Heart left ventricle (tissue), 16 donors: ENCODE results near the gene TMEM121B. TPM values are rescaled to one million over a fixed set of nuclear protein-coding genes. Genes with fewer than 3 reads are reported as not detected.
A peak's percentile ranks its signal among the peaks of the same experiment; 100 is the strongest.

Experiments used
- ATAC-seq, 4 donors: fragments of 200-7000 bp; cut with Tn5 transposase; one replicate each; pipeline ENCODE4 v1.9.1; 2020 to 2022; ENCODE audit warnings: moderate library complexity in 4 of 4, mild to moderate bottlenecking in 3 of 4, moderate number of reproducible peaks in 1 of 4
- DNase-seq, 5 donors: peaks; one replicate each; pipeline ENCODE4 v3.0.0-alpha.2; 2020
- H3K27ac ChIP-seq, 12 donors: fragments of 200-600 bp; sonication (generic) in 4 of 12; one replicate each; pipeline versions ENCODE4 v1.5.0 to v1.8.0; 2016 to 2022; ENCODE audit warnings: mild to moderate bottlenecking in 2 of 12
- H3K27me3 ChIP-seq, 9 donors: fragments of 200-600 bp; sonication (generic) in 2 of 9; one replicate each; pipeline versions ENCODE4 v1.5.1 to v1.8.0; 2016 to 2022; ENCODE audit warnings: mild to moderate bottlenecking in 3 of 9
- H3K36me3 ChIP-seq, 9 donors: fragments of 200-600 bp; sonication (generic) in 2 of 9; one replicate each; pipeline versions ENCODE4 v1.5.0 to v1.8.0; 2018 to 2022; ENCODE audit warnings: mild to moderate bottlenecking in 2 of 9
- H3K4me1 ChIP-seq, 12 donors: fragments of 200-600 bp; sonication (generic) in 4 of 12; one replicate each; pipeline versions ENCODE4 v1.5.0 to v1.8.0; 2016 to 2022; ENCODE audit warnings: mild to moderate bottlenecking in 3 of 12
- H3K4me3 ChIP-seq, 12 donors: fragments of 200-600 bp; sonication (generic) in 4 of 12; one replicate each; pipeline versions ENCODE4 v1.5.0 to v1.8.0; 2017 to 2022; ENCODE audit warnings: mild to moderate bottlenecking in 9 of 12, moderate library complexity in 4 of 12
- H3K9me3 ChIP-seq, 12 donors: fragments of 200-600 bp; sonication (generic) in 4 of 12; one replicate each; pipeline versions ENCODE4 v1.5.0 to v1.8.0; 2016 to 2022; ENCODE audit warnings: mild to moderate bottlenecking in 1 of 12
- POLR2A ChIP-seq, 2 donors: fragments of 450-650 bp; IDR thresholded peaks; one replicate each; pipeline ENCODE4 v1.6.1; 2017; ENCODE audit warnings: antibody characterized with exemption in 2 of 2, mild to moderate bottlenecking in 2 of 2, moderate library complexity in 2 of 2
- WGBS, 4 donors: extraction: QIAGEN DNeasy Blood & Tissue Kit in 2 of 4; methylation state at CpG; one replicate each; pipeline versions ENCODE4 v1.1.5 to v1.1.7; 2013 to 2018; 5-methylcytosine and 5-hydroxymethylcytosine counted together
- intact Hi-C, 10 donors: fragments of 100-400 bp; cut with DNase I; formaldehyde crosslinking; loops; one replicate each; pipeline versions ENCODE4 v1.11.1 to v1.14.2; 2022
- polyA plus RNA-seq, 2 donors: library from polyadenylated mRNA; stranded (reverse); fragments of 200-250 nt; gene quantifications; one replicate each; pipeline ENCODE4 v1.2.3, GENCODE V29; 2013
- total RNA-seq, 9 donors: library from RNA; depleted of rRNA in 2 of 9; stranded (reverse); fragments of >200 nt in 2 of 9; fragmentation: NEBNext Ultra II Directional in 3 of 9; extraction: Animal tissue kit (Norgen Biotek cat#: 25700) in 3 of 9; gene quantifications; one replicate each; pipeline versions ENCODE4 v1.1.0 to v1.2.4, GENCODE V29; 2016 to 2023
- TF ChIP-seq, protein P1 (sequence below), 12 donors: fragments of 200-600 bp; sonication (generic) in 4 of 12; IDR thresholded peaks; one replicate each; pipeline versions ENCODE4 v1.5.0 to v1.8.0; 2018 to 2022; ENCODE audit warnings: antibody characterized with exemption in 12 of 12, mild to moderate bottlenecking in 5 of 12
- donor health status: ischemic (EF 13 %, LVEDD 7.1; RV severe dilation, severe dysfunction).
- donor health status: healthy with polysubstance abuse.
- donor health status: DM: no; HTN: yes; CAD: no.
- donor health status: DM: no; HTN: no; CAD: no.
- donor health status: ischemic (EF 25% LVEDD 6.9; RV normal size, moderate dysfunction).
- donor health status: ischemic (EF 25% LVEDD 5.7; RV mildly dilated, moderate dysfunction).
- donor health status: healthy.
- donor health status: DM: yes; HTN: yes; CAD: no.
- donor health status: ischemic (EF 35%, LVEDD 5.7; RV mildly dilated, moderate dysfunction).
- donor health status: nonischemic (EF 11% LVEDD 7.7; RV severe dilation, severe dysfunction).
- donor health status: DM: yes; HTN: yes; CAD: no.
- donor health status: PGD.
- donor health status: ischemic (EF 29% LVEDD 5.4; RV normal size, mild dysfunction).
- donor health status: nonischemic (EF 23%, LVEDD 6.1; RV moderate dilation, normal function).

Gene TMEM121B
- total and polyA plus RNA-seq, 11 donors, result 0.49 to 3.3 (median 1.7) TPM

DNA sequence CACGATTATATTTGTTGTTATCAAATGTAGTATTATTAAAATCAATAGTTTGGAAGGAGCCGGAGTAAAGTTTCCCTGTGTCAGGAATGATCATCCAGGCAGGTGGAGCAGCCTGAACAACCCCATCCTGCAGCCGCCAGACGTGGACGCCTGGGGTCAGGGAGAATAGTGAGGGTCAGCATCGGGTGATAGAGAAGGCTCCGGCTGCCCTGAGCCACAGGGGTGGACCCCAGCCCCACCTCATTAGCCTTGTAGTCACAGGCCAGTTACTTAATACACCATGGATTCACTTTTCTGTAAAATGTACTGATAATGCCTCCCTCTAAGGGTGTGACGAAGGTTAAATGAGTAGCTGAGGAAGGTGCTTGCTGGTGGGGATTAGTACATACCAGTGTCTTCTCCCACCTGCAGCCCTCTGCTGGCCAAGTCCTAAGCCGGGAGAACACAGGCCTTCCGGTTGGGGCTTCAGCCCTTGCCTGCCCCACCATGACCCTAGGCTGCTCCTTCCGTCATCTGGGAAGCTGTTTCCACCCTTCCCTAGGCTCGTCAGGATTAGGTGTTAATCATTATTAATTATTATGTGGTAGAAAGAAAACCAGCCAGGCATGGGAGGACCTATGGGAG, 14.9 kb downstream of the TMEM121B start:
- H3K4me1 ChIP-seq, result peaks cover 0 to 62% (median 0%) of the 10 kb centered on the region in 12 donors
- intact Hi-C loops, result no loop called here
- H3K27ac ChIP-seq, result peak overlapping the region in 2 of 12 donors; percentile 37 to 88

DNA sequence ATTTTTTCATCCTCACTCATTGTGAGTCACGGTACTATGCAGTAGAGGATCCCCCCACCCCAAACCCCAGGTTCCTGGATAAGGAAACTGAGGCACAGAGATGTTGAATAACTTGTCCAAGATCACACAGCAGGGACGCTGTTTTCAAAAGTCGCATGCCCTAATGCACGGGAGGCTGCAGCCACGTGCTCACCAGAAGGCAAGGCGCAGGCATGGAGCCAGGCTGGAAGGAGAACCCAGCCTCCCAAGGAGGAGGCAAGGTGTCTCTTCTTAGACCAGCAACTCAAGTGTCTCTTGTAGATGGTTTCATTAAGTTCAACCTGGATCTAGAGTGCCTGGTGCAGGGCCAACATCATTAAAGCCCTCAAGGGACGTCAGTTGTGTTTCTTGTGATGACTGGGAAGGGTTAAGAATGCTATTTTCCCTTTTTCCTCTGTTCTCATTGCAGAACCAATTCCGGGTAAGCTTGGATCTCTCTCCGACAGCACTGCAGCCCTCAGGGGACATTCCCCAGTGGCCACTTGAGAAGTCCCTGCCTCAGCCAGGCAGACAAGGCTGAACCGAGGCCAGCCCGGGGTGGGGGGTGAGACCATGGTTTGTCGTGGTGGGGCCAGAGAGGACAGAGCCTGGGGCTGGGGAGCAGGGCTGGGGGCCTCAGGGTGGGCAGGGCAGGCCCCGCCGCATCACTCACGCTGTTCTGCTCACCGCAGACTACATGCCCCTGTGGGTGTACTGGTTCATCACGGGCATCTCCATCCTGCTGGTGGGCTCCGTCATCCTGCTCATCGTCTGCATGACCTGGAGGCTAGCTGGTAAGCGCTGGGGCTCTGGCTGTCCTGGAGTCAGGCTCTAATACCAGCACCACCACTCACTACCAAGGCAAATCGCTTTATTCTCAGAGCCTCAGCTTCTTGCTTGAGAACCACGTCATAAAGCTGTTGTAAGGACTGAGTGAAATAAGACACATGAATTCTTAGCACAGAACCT, 15.7 kb downstream of the TMEM121B start:
- intact Hi-C loops, result no loop called here
- no peak for DNase-seq
- Histone ChIP-seq H3K9me3 (no peaks in the 10 kb centered on the region), H3K27me3 (no peaks in the 10 kb centered on the region), H3K27ac (peak overlapping the region in 1 of 12 donors; percentile 88), H3K4me1 (peaks cover 0 to 70% (median 0%) of the 10 kb centered on the region in 12 donors), H3K36me3 (peaks cover 0 to 91% (median 85%) of the 10 kb centered on the region in 9 donors), H3K4me3 (no peak overlapping the region)
- WGBS, 4 donors, result 77 to 84% (median 79%) methylated on average over 22 of the region's 22 CpGs
- no peak for TF ChIP-seq POLR2A (IDR thresholded peaks at IDR 0.05)
- TF ChIP-seq, protein P1, sequence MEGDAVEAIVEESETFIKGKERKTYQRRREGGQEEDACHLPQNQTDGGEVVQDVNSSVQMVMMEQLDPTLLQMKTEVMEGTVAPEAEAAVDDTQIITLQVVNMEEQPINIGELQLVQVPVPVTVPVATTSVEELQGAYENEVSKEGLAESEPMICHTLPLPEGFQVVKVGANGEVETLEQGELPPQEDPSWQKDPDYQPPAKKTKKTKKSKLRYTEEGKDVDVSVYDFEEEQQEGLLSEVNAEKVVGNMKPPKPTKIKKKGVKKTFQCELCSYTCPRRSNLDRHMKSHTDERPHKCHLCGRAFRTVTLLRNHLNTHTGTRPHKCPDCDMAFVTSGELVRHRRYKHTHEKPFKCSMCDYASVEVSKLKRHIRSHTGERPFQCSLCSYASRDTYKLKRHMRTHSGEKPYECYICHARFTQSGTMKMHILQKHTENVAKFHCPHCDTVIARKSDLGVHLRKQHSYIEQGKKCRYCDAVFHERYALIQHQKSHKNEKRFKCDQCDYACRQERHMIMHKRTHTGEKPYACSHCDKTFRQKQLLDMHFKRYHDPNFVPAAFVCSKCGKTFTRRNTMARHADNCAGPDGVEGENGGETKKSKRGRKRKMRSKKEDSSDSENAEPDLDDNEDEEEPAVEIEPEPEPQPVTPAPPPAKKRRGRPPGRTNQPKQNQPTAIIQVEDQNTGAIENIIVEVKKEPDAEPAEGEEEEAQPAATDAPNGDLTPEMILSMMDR (IDR thresholded peaks at IDR 0.05), result no peak
- ATAC-seq, result no peak

More for the DNA sequence above, 14.9 kb downstream of the TMEM121B start:
- H3K36me3 ChIP-seq, result peaks cover 0 to 86% (median 76%) of the 10 kb centered on the region in 9 donors
- no peaks in the 10 kb centered on the region for H3K27me3 ChIP-seq
- H3K9me3 ChIP-seq, result no peaks in the 10 kb centered on the region
- H3K4me3 ChIP-seq, result peak overlapping the region in 1 of 12 donors; percentile 26
- no peak for TF ChIP-seq POLR2A (IDR thresholded peaks at IDR 0.05)
- TF ChIP-seq, protein P1 (IDR thresholded peaks at IDR 0.05), result no peak
- ATAC-seq (peak in 3 of 4 donors; percentile 29 to 30 (median 29)), DNase-seq (no peak)
- WGBS, 4 donors, result 85 to 89% (median 86%) methylated on average over 12 of the region's 12 CpGs

DNA sequence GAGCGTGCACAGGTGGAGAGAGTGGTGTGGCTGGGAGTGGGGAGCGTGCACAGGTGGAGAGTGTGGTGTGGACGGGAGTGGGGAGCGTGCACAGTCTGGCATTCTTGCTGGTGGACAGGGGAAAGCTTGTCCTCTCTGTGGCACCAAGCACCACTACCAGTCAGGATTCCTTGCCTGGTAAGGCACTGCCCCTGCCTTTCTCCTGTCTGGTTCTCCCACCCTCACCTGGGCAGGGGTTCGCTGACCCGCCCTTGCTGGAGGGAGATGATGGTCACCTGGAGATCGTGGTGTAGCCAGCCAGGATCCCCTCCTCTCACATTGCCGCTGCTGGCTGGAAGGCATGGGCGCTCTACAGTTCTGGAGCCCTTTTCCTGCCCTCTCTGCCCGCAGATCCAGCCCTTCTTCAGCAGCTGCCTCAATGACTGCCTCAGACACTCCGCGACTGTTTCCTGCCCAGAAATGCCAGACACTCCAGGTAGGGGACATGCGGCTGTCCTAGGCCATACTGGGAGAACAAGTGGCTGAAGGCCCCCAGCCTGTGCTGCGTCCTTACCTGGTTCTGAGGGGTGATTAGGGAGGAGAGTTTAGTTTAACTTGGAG, 16.7 kb downstream of the TMEM121B start:
- no peaks in the 10 kb centered on the region for H3K27me3 ChIP-seq
- ATAC-seq (no peak), DNase-seq (no peak)
- H3K4me1 ChIP-seq, result peaks cover 0 to 80% (median 0%) of the 10 kb centered on the region in 12 donors
- peak overlapping the region in 1 of 12 donors; percentile 88 for H3K27ac ChIP-seq
- peaks cover 0 to 93% (median 86%) of the 10 kb centered on the region in 9 donors for H3K36me3 ChIP-seq
- H3K9me3 ChIP-seq, result no peaks in the 10 kb centered on the region
- no peak overlapping the region for H3K4me3 ChIP-seq
- TF ChIP-seq POLR2A (IDR thresholded peaks at IDR 0.05), result no peak
- TF ChIP-seq, protein P1 (IDR thresholded peaks at IDR 0.05), result no peak
- 85 to 93% (median 89%) methylated on average over 13 to 14 of the region's 14 CpGs for WGBS, 4 donors
- intact Hi-C loops, result no loop called here
